GM12878 (cell line): Measurements from ENCODE around the gene HMGCL. TPM values are rescaled to one million over a fixed set of nuclear protein-coding genes. Genes with fewer than 3 reads are reported as not detected.
"Not testable (repeated sequence)": the region's sequence is repeated elsewhere in the genome, so short reads cannot be mapped to it uniquely, and the experiment has no call there.

Experiments used
- ATAC-seq: fragments of 200-7000 bp; cut with Tn5 transposase; 3 replicates; pipeline ENCODE4 v1.9.1; 2020; ENCODE audit warnings: mild to moderate bottlenecking, moderate library complexity
- BruUV-seq: library from RNA; stranded (reverse); fragments of 400-500 nt; replicated peaks from 2 replicates; lab custom pipeline; 2021; lab: Mats Ljungman, UMichigan
- CTCF ChIA-PET: fragments of 300-600 bp; sonication (Branson Sonifier 250); formaldehyde crosslinking; extraction: SDS; loops from one replicate; lab custom pipeline; 2021; ENCODE audit warnings: inconsistent platforms; lab: Yijun Ruan, JAX
- POLR2A ChIA-PET: fragments of 350-600 bp; formaldehyde crosslinking; extraction: SDS; loops from one replicate; lab custom pipeline; 2021; ENCODE audit warnings: inconsistent platforms; lab: Charles Lee
- RAD21 ChIA-PET: fragments of 300-600 bp; sonication (Branson Sonifier 250); formaldehyde crosslinking; loops from one replicate; lab custom pipeline; 2023; ENCODE audit warnings: antibody characterized with exemption; ENCODE audit not compliant: unreplicated experiment; lab: Charles Lee
- SMC1A ChIA-PET: fragments of 300-600 bp; sonication (Branson Sonifier 250); formaldehyde crosslinking; loops from one replicate; lab custom pipeline; 2023; ENCODE audit not compliant: unreplicated experiment, uncharacterized antibody; lab: Charles Lee
- DNase-seq: peaks from one replicate; pipeline ENCODE4 v3.0.0-alpha.2; 2011; ENCODE audit warnings: low read depth, low spot score
- FAIRE-seq: peaks from 3 replicates; lab custom pipeline; 2011; peaks lifted over from hg19 to GRCh38; lab: Jason Lieb, UNC
- H2AFZ ChIP-seq: 2 replicates; pipeline ENCODE4 v1.6.0; 2011; ENCODE audit warnings: low read depth, low read length, control low read depth; ENCODE audit not compliant: control insufficient read depth
- H3K27ac ChIP-seq: 2 replicates; pipeline ENCODE4 v1.5.1; 2011; ENCODE audit warnings: control low read depth; ENCODE audit not compliant: control insufficient read depth, insufficient read depth
- H3K27me3 ChIP-seq, 2 experiments: replicated peaks in 1 of 2; 2 replicates each; pipeline versions ENCODE4 v1.6.0 to v1.6.1; 2011; ENCODE audit warnings: low read length in 1 of 2; ENCODE audit not compliant: control insufficient read depth in 2 of 2, insufficient read depth in 2 of 2
- H3K36me3 ChIP-seq, 2 experiments: 2 replicates each; pipeline ENCODE4 v1.5.1; 2011; ENCODE audit warnings: low read length in 1 of 2; ENCODE audit not compliant: control insufficient read depth in 2 of 2, insufficient read depth in 2 of 2
- H3K4me1 ChIP-seq: 2 replicates; pipeline ENCODE4 v1.6.1; 2011; ENCODE audit warnings: mild to moderate bottlenecking, low read length, moderate library complexity, mixed read lengths; ENCODE audit not compliant: control insufficient read depth, insufficient read depth
- H3K4me2 ChIP-seq: 2 replicates; pipeline ENCODE4 v1.6.0; 2011; ENCODE audit warnings: control low read depth; ENCODE audit not compliant: control insufficient read depth, insufficient read depth
- H3K4me3 ChIP-seq: fragments of 200-600 bp; sonication (generic); 2 replicates; pipeline ENCODE4 v1.5.1; 2016
- H3K79me2 ChIP-seq: 2 replicates; pipeline ENCODE4 v1.6.0; 2011; ENCODE audit warnings: low read length; ENCODE audit not compliant: control insufficient read depth, insufficient read depth
- H3K9ac ChIP-seq: 2 replicates; pipeline ENCODE4 v1.8.0; 2011; ENCODE audit warnings: low read length, control low read depth, mixed read lengths; ENCODE audit not compliant: control insufficient read depth, insufficient read depth
- H3K9me3 ChIP-seq: replicated peaks from 3 replicates; pipeline ENCODE4 v1.5.1; 2011; ENCODE audit warnings: mild to moderate bottlenecking, low read length; ENCODE audit not compliant: control insufficient read depth, insufficient read depth
- H4K20me1 ChIP-seq: 2 replicates; pipeline ENCODE4 v1.6.0; 2011; ENCODE audit not compliant: control insufficient read depth, insufficient read depth
- ATF7 ChIP-seq: fragments of 450-650 bp; IDR thresholded peaks from 2 replicates; pipeline ENCODE4 v1.6.1; 2016; ENCODE audit warnings: low read depth, mild to moderate bottlenecking
- LARP7 ChIP-seq: fragments of 450-650 bp; IDR thresholded peaks from 2 replicates; pipeline ENCODE4 v1.6.1; 2017; ENCODE audit warnings: mild to moderate bottlenecking
- RBBP5 ChIP-seq: fragments of 200-600 bp; sonication (generic); conservative IDR thresholded peaks from 2 replicates; pipeline ENCODE4 v1.6.1; 2016
- STAT1 ChIP-seq: fragments of 450-650 bp; conservative IDR thresholded peaks from 2 replicates; pipeline ENCODE4 v1.6.1; 2014; ENCODE audit warnings: antibody characterized with exemption, mild to moderate bottlenecking
- STAT3 ChIP-seq: IDR thresholded peaks from 2 replicates; pipeline ENCODE4 v1.6.1; 2011; ENCODE audit warnings: low read depth, low read length, improper control_type of control experiment
- WGBS: methylation state at CpG from one replicate; pipeline ENCODE4 v1.1.6; 2016; ENCODE audit warnings: low lambda C conversion rate; ENCODE audit not compliant: insufficient replicate concordance, insufficient coverage; ENCODE audit errors: missing lambda C conversion rate; 5-methylcytosine and 5-hydroxymethylcytosine counted together
- in situ Hi-C: fragments of 300-500 bp; cut with MboI; formaldehyde crosslinking; loops from 9 replicates; pipeline ENCODE4 v1.14.3; 2018; ENCODE audit warnings: mixed read lengths
- intact Hi-C: fragments of 100-400 bp; cut with micrococcal nuclease; formaldehyde crosslinking; loops from one replicate; pipeline ENCODE4 v1.14.2; 2022; ENCODE audit not compliant: unreplicated experiment
- polyA plus RNA-seq, 11 experiments: library from polyadenylated mRNA; depleted of rRNA in 4 of 11; unstranded in 6 of 11; stranded (reverse) in 5 of 11; fragments of >200 nt; fragmentation: Nextera tagmentation in 4 of 11; fragmentation: Illumina TruSeq in 1 of 11; extraction: Ambion mirVana in 4 of 11; extraction: Trizol in 1 of 11; gene quantifications; 1 replicate in 1 of 11; 2 replicates in 10 of 11; pipeline versions ENCODE4 v1.2.1 to v1.2.3, GENCODE V29; 2011 to 2016; ENCODE audit warnings: inconsistent platforms in 2 of 11, missing spikeins in 2 of 11, low read depth in 1 of 11
- total RNA-seq, 4 experiments: library from RNA; depleted of rRNA in 3 of 4; stranded (reverse); fragments of >200 nt in 3 of 4; fragmentation: Illumina TruSeq in 1 of 4; extraction: Trizol in 1 of 4; gene quantifications; 2 replicates each; pipeline versions ENCODE4 v1.2.1 to v1.2.3, GENCODE V29; 2013 to 2021
- TF ChIP-seq, protein P1 (sequence below), 3 experiments: IDR thresholded peaks in 2 of 3; conservative IDR thresholded peaks in 1 of 3; 2 replicates each; pipeline ENCODE4 v1.5.1; 2011; ENCODE audit warnings: low read depth in 3 of 3, low read length in 3 of 3, mild to moderate bottlenecking in 3 of 3, control low read depth in 2 of 3, moderate library complexity in 2 of 3, inconsistent platforms in 1 of 3, mixed read lengths in 1 of 3; ENCODE audit not compliant: control insufficient read depth in 2 of 3, insufficient read depth in 1 of 3; ENCODE audit errors: extremely low read depth in 1 of 3
- TF ChIP-seq, protein P2 (sequence below): IDR thresholded peaks from 2 replicates; pipeline ENCODE4 v1.6.1; 2011; ENCODE audit warnings: mild to moderate bottlenecking, low read depth, low read length, moderate library complexity; ENCODE audit not compliant: insufficient replicate concordance

HMGCL gene
- total and polyA plus RNA-seq, 10 of the 15 experiments (the other 5 are each of a cell fraction or from before 2014, with no cell fraction given) = 29.4 to 127 (median 36.4) TPM

DNA sequence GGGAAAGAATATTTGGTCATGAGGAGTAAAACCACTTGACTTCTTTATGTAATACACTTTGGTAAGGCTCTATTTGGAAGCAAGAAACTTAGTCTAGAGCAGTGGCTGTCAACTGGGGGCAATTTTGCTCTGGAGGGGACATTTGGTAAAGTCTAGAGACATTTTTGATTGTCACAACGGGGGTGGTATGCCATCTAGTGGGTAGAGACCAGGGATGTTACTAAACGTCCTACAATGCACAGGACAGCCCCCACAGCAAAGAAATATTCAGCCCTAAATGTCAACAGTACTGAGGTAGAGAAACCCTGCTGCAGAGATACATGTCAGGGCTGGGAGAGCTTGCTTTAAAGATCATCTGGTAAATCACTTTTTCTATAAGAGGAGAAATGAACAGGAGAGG, 29.3 kb upstream of the HMGCL start (continued):
- TF ChIP-seq, protein P1, sequence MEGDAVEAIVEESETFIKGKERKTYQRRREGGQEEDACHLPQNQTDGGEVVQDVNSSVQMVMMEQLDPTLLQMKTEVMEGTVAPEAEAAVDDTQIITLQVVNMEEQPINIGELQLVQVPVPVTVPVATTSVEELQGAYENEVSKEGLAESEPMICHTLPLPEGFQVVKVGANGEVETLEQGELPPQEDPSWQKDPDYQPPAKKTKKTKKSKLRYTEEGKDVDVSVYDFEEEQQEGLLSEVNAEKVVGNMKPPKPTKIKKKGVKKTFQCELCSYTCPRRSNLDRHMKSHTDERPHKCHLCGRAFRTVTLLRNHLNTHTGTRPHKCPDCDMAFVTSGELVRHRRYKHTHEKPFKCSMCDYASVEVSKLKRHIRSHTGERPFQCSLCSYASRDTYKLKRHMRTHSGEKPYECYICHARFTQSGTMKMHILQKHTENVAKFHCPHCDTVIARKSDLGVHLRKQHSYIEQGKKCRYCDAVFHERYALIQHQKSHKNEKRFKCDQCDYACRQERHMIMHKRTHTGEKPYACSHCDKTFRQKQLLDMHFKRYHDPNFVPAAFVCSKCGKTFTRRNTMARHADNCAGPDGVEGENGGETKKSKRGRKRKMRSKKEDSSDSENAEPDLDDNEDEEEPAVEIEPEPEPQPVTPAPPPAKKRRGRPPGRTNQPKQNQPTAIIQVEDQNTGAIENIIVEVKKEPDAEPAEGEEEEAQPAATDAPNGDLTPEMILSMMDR (IDR thresholded peaks at IDR 0.05 in 2 of 3, conservative IDR thresholded peaks at IDR 0.05 in 1 of 3; ENCODE audit: control insufficient read depth in 2 of 3, extremely low read depth in 1 of 3, insufficient read depth in 1 of 3, low read depth in 3 of 3, low read length in 3 of 3) = peak in 2 of 3 experiments; percentile 20 to 45; a peak in 3 of 6 replicates
- TF ChIP-seq LARP7 (no peak), RBBP5 (no peak), ATF7 (no peak), STAT3 (no peak), STAT1 (no peak)
- TF ChIP-seq, protein P2, sequence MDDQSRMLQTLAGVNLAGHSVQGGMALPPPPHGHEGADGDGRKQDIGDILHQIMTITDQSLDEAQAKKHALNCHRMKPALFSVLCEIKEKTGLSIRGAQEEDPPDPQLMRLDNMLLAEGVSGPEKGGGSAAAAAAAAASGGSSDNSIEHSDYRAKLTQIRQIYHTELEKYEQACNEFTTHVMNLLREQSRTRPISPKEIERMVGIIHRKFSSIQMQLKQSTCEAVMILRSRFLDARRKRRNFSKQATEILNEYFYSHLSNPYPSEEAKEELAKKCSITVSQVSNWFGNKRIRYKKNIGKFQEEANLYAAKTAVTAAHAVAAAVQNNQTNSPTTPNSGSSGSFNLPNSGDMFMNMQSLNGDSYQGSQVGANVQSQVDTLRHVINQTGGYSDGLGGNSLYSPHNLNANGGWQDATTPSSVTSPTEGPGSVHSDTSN = no peak

DNA sequence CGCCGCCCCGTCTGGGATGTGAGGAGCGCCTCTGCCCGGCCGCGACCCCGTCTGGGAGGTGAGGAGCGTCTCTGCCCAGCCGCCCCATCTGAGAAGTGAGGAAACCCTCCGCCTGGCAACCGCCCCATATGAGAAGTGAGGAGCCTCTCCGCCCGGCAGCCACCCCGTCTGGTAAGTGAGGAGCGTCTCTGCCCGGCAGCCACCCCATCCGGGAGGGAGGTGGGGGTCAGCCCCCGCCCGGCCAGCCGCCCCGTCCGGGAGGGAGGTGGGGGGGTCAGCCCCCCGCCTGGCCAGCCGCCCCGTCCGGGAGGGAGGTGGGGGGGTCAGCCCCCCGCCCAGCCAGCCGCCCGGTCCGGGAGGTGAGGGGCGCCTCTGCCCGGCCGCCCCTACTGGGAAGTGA, 27.9 kb upstream of the HMGCL start:
- H4K20me1 ChIP-seq, H3K9ac ChIP-seq, H3K36me3 ChIP-seq, POLR2A ChIA-PET, CTCF ChIA-PET, H3K27ac ChIP-seq, SMC1A ChIA-PET, BruUV-seq, FAIRE-seq, H3K4me1 ChIP-seq, ATAC-seq, in situ Hi-C loops, H3K79me2 ChIP-seq, H3K9me3 ChIP-seq, DNase-seq, H3K4me3 ChIP-seq, H2AFZ ChIP-seq, RAD21 ChIA-PET, H3K4me2 ChIP-seq, H3K27me3 ChIP-seq: not testable (repeated sequence)
- no CpG with 5 or more reads among the region's 34 CpGs for WGBS
- intact Hi-C loops = loop anchor here (5.0 kb wide), 1 partner anchor 171 kb away; no protein-coding TSS in a partner anchor

DNA sequence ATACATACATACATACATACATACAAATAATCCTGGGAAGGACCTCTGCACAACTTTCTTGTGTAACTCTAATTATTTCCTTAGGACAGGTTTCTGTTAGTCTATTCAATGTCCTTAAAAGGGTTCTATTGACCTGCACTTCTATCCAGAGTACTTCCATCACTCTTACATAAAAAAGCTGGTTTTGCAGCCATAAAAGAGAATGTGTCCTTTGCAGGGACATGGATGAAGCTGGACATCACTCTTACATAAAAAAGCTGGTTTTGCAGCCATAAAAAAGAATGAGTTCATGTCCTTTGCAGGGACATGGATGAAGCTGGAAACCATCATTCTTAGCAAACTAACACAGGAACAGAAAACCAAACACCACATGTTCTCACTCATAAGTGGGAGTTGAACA, 26.2 kb upstream of the HMGCL start:
- not testable (repeated sequence) for FAIRE-seq, BruUV-seq
- CTCF ChIA-PET = interaction anchor here (1.1 to 1.2 kb wide), 2 partner anchors 12 to 40 kb away, joined by 3 to 4 read pairs; no protein-coding TSS in a partner anchor

More for the DNA sequence above, 26.2 kb upstream of the HMGCL start:
- H3K79me2 ChIP-seq, H4K20me1 ChIP-seq, H3K9ac ChIP-seq, H3K27ac ChIP-seq, DNase-seq, POLR2A ChIA-PET, in situ Hi-C loops, H3K4me1 ChIP-seq, H3K36me3 ChIP-seq, H3K27me3 ChIP-seq, H3K9me3 ChIP-seq, H3K4me2 ChIP-seq, ATAC-seq, H3K4me3 ChIP-seq, H2AFZ ChIP-seq: not testable (repeated sequence)
- RAD21 ChIA-PET = interaction anchor here (0.6 kb wide), 1 partner anchor 353 kb away, joined by 3 read pairs; no protein-coding TSS in a partner anchor
- SMC1A ChIA-PET = interaction anchor here (1.4 kb wide), 1 partner anchor 42 kb away, joined by 3 read pairs; no protein-coding TSS in a partner anchor
- intact Hi-C loops = loop anchor here (5.0 kb wide), 1 partner anchor 169 kb away; no protein-coding TSS in a partner anchor
